MG63 (cell line): ENCODE data around the gene CARD18. TPM values are rescaled to one million over a fixed set of nuclear protein-coding genes. Genes with fewer than 3 reads are reported as not detected.
"Not testable (repeated sequence)": the region's sequence is repeated elsewhere in the genome, so short reads cannot be mapped to it uniquely, and the experiment has no call there.

Experiments used
- DNase-seq: peaks from one replicate; pipeline ENCODE4 v3.0.0-alpha.2; 2020
- H3K27me3 ChIP-seq: fragments of 250-450 bp; sonication (Bioruptor Pico); 2 replicates; pipeline ENCODE4 v1.5.1; 2020; ENCODE audit warnings: mild to moderate bottlenecking, moderate library complexity
- H3K36me3 ChIP-seq: fragments of 250-450 bp; sonication (Bioruptor Pico); 2 replicates; pipeline ENCODE4 v1.5.1; 2020; ENCODE audit warnings: mild to moderate bottlenecking, moderate library complexity
- H3K4me3 ChIP-seq: fragments of 250-450 bp; sonication (Bioruptor Pico); 2 replicates; pipeline ENCODE4 v1.5.1; 2020; ENCODE audit warnings: mild to moderate bottlenecking, moderate library complexity
- H3K9me3 ChIP-seq: fragments of 250-450 bp; sonication (Bioruptor Pico); 2 replicates; pipeline ENCODE4 v1.5.1; 2020; ENCODE audit warnings: mild to moderate bottlenecking, moderate library complexity
- total RNA-seq: library from RNA; depleted of rRNA; stranded (reverse); fragments of >200 nt; shearing (Covaris generic); gene quantifications from 2 replicates; pipeline ENCODE4 v1.2.3, GENCODE V29; 2014; ENCODE audit warnings: low replicate concordance; rRNA removed

CARD18 gene
- total RNA-seq, 1 experiment from 2014 or later, result not detected

DNA sequence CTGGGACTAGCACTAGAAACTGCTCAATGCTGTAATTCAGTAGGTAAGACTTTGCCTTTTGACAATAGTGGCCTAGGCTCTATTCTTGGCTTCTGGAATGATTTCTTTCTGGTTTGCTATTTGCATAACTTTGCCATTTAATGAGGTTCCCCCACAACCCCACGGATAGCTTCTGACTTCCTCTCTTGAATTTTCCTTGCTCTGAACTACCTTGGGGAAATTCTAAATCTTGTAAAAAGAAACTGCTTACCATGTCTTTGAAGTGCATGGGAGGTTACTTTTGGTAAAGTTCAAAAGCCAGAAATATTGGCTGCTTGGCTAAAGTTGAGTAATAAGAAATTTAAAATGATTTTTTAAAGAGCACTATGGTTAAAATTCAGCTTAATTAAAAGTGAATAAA lies 35.3 kb downstream of the CARD18 start:
- Histone ChIP-seq H3K36me3 (no peaks in the 10 kb centered on the region), H3K4me3 (no peak overlapping the region), H3K9me3 (no peaks in the 10 kb centered on the region), H3K27me3 (no peaks in the 10 kb centered on the region)
- DNase-seq, result no peak

GRCh38 chr11:105103336-105103735 lies 36.2 kb downstream of the CARD18 start:
- H3K4me3 ChIP-seq, result no peak overlapping the region

DNA sequence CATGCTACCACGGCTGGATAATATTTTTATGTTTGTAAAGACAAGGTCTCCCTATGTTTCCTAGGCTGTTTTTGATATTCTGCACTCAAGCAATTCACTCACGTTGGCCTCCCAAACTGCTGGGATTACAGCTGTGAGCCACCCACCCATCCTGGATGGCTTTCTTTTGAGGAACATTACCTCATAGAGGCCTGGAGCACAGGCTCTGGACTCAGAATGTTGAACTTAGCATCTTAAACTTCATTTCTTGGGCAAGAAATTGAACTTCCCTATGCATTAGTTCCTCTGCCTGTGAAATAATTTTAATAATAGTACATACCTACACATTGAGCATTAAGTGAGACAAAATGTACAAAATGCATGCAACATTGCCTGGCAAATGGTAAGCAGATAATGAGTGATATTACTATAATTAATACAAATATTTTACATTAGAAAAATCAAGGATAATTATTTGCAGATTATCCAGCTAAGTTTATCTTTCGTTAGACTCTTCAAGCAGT lies 37.4 kb downstream of the CARD18 start:
- H3K27me3 ChIP-seq, H3K4me3 ChIP-seq, H3K9me3 ChIP-seq, DNase-seq, H3K36me3 ChIP-seq: not testable (repeated sequence)

More at GRCh38 chr11:105103336-105103735, 36.2 kb downstream of the CARD18 start:
- Histone ChIP-seq H3K27me3 (no peaks in the 10 kb centered on the region), H3K36me3 (no peaks in the 10 kb centered on the region), H3K9me3 (no peaks in the 10 kb centered on the region)
- DNase-seq, result no peak

DNA sequence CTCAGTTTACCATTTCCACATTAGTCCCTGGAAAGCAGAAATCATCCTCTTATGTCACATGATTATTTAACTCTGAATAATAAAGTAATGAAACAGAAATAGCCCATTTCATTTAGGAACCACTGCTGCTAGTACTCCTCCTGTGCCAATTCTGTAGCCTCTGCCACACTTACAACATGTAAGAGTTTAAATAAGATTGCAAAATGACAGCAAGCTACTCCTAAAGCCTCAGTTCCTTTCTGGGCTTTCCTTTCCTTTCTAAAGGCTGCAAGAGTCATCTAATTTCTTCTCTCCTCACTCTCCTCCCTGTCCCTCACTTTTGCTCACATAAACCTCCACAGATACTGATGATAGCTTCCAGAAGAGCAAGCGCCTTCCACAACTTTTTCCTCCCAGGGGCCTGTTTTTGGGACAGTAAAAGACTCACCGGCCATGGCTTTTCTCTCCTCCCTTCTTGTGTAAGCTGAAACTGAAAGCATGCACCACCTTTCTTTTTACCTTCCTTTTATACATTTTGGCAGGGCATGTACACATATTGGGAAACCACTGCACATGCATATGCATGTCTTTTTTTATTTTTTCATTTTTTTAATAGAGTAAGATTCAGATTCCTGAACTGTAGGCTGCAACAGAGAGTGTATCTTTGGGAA lies 38.5 kb downstream of the CARD18 start:
- Histone ChIP-seq H3K36me3 (no peaks in the 10 kb centered on the region), H3K27me3 (no peaks in the 10 kb centered on the region), H3K4me3 (no peak overlapping the region), H3K9me3 (no peaks in the 10 kb centered on the region)
- no peak for DNase-seq

GRCh38 chr11:105100206-105100605 lies 39.4 kb downstream of the CARD18 start:
- no peak overlapping the region for H3K4me3 ChIP-seq
- no peaks in the 10 kb centered on the region for H3K36me3 ChIP-seq
- no peaks in the 10 kb centered on the region for H3K9me3 ChIP-seq
- no peak for DNase-seq
- no peaks in the 10 kb centered on the region for H3K27me3 ChIP-seq

DNA sequence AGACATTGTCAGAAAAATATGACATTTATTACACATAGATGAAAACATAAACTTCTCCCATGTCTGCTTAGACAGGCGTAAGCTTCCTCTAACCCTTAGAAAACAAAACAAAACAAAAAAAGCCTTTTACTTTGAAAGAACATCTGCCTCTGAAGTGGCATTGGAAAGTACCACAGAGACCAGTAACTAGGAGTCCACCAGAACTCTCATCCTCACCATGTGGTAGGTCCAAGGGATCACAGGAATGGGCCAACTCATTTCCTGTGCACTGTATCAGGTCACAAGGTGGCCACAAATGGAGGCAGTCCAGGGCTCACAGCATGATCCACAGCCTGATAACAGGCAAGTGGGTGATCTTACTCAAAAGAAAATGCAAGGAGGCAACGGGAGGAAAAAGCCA lies 40.0 kb downstream of the CARD18 start:
- H3K36me3 ChIP-seq, H3K9me3 ChIP-seq, H3K27me3 ChIP-seq, H3K4me3 ChIP-seq, DNase-seq: not testable (repeated sequence)

DNA sequence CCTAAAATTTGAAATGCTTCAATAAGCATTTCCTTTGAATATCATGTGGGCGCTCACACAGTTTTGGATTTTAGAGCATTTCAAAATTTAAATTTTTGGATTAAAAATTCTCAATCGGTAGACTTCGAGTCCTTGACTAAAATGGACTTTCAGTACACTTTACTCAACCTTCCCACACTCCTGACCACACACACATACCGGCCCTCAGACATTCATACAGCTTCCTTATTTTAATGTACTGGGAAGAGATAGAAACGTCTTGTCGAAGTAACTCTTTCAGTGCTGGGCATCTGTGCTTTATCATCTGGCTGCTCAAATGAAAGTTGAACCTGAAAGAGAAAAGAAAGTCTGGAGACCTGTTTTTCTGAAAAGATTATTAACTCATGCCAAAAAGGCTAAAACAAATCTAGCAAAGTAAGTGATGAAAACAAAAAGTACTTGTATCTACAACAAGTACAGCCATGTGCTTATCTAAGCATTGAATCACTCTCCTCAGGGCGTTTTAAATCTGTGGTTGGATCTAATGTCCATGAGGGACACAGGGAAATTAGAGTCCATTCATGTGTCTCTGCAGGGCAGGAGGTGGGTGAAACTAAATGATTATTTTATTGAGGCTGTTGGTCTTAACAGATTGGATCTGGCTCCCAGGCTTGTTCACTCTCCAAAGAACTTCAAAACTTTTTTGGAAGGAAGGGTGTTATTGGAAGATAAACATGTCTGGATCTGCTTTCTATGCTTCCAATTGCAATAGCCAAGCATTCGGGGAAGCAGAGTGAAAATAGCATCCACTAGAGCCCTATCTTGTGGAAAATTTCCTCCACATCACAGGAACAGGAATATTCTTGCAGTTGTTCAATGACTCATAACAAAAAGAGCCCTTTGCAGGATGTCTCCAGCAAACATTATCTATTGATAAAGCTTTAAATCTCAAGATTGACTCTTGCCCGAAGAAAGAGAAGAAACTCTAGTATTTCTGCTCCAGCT lies 47.0 kb downstream of the CARD18 start:
- Histone ChIP-seq H3K9me3 (no peaks in the 10 kb centered on the region), H3K36me3 (no peaks in the 10 kb centered on the region), H3K4me3 (no peak overlapping the region), H3K27me3 (no peaks in the 10 kb centered on the region)
- DNase-seq, result no peak

Other genes with a start within 250 kb of the CARD18 start
- not detected in 2 replicates for gene CASP12, start 241.3 kb downstream of the CARD18 start, total RNA-seq
- gene CASP4, start 171.2 kb downstream of the CARD18 start, total RNA-seq, result 38.6 and 64.4 TPM in 2 replicates
- not detected in 2 replicates for gene CASP5, start 116.6 kb downstream of the CARD18 start, total RNA-seq
- 0.20 and 2.3 TPM in 2 replicates for gene CASP1, start 104.6 kb downstream of the CARD18 start, total RNA-seq
- gene CARD16, start 94.4 kb downstream of the CARD18 start, total RNA-seq, result 0.30 TPM in 1 of 2 replicates, not detected in the other